ENCODE data around the gene TNFRSF17. TPM values are rescaled to one million over a fixed set of nuclear protein-coding genes. Genes with fewer than 3 reads are reported as not detected.

The TNFRSF17 gene
- total and polyA plus RNA-seq, 9 of the 15 experiments (the other 6 are each of a cell fraction or from before 2014, with no cell fraction given), result not detected

- TF ChIP-seq, protein P1, sequence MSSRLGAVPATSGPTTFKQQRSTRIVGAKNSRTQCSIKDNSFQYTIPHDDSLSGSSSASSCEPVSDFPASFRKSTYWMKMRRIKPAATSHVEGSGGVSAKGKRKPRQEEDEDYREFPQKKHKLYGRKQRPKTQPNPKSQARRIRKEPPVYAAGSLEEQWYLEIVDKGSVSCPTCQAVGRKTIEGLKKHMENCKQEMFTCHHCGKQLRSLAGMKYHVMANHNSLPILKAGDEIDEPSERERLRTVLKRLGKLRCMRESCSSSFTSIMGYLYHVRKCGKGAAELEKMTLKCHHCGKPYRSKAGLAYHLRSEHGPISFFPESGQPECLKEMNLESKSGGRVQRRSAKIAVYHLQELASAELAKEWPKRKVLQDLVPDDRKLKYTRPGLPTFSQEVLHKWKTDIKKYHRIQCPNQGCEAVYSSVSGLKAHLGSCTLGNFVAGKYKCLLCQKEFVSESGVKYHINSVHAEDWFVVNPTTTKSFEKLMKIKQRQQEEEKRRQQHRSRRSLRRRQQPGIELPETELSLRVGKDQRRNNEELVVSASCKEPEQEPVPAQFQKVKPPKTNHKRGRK (tag; IDR thresholded peaks at IDR 0.05), result no peak
- TF ChIP-seq THAP7 (CRISPR knock-in tag; IDR thresholded peaks at IDR 0.05) (no peak), ZNF668 (CRISPR knock-in tag; IDR thresholded peaks at IDR 0.05) (no peak), GTF2B (IDR thresholded peaks at IDR 0.05; ENCODE audit: extremely low read depth, insufficient read length) (no peak), L3MBTL2 (IDR thresholded peaks at IDR 0.05) (no peak), ZC3H11A (IDR thresholded peaks at IDR 0.05; ENCODE audit: low read depth, low read length) (no peak), NR2C2 (CRISPR knock-in tag; IDR thresholded peaks at IDR 0.05) (no peak), NR2C2 (tag; IDR thresholded peaks at IDR 0.05) (peak; percentile 97), ZNF184 (CRISPR knock-in tag; IDR thresholded peaks at IDR 0.05) (no peak), CHD1 (IDR thresholded peaks at IDR 0.05; ENCODE audit: low read length) (peak; percentile 34), NRF1 (conservative IDR thresholded peaks at IDR 0.05 in 1 of 2, IDR thresholded peaks at IDR 0.05 in 1 of 2) (peak in 1 of 2 experiments; percentile 22; a peak in 2 of 4 replicates), MCM3 (IDR thresholded peaks at IDR 0.05) (no peak), FOXA3 (CRISPR knock-in tag; conservative IDR thresholded peaks at IDR 0.05 in 1 of 2, IDR thresholded peaks at IDR 0.05 in 1 of 2) (no peak), NCOR1 (IDR thresholded peaks at IDR 0.05) (no peak), SP2 (IDR thresholded peaks at IDR 0.05; ENCODE audit: extremely low read depth, low read depth, low read length, poor library complexity, severe bottlenecking) (no peak), IFI16 (CRISPR knock-in tag; IDR thresholded peaks at IDR 0.05) (no peak)
- TF ChIP-seq, protein P2, sequence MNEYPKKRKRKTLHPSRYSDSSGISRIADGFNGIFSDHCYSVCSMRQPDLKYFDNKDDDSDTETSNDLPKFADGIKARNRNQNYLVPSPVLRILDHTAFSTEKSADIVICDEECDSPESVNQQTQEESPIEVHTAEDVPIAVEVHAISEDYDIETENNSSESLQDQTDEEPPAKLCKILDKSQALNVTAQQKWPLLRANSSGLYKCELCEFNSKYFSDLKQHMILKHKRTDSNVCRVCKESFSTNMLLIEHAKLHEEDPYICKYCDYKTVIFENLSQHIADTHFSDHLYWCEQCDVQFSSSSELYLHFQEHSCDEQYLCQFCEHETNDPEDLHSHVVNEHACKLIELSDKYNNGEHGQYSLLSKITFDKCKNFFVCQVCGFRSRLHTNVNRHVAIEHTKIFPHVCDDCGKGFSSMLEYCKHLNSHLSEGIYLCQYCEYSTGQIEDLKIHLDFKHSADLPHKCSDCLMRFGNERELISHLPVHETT (CRISPR knock-in tag; conservative IDR thresholded peaks at IDR 0.05 in 1 of 2, IDR thresholded peaks at IDR 0.05 in 1 of 2), result peak in 1 of 2 experiments; percentile 17; a peak in 1 of 4 replicates
Measured at GRCh38 chr16:11976850-11977375, 11.9 kb downstream of the TNFRSF17 start (continued).

All from K562 (cell line).